Measurements from ENCODE around the gene MKNK2. TPM values are rescaled to one million over a fixed set of nuclear protein-coding genes. Genes with fewer than 3 reads are reported as not detected.

MKNK2 gene
- total RNA-seq, 1 experiment from 2014 or later, result 34.5 TPM

GRCh38 chr19:2070986-2071673 is 20.1 kb upstream of the MKNK2 start:
- Histone ChIP-seq H3K4me3 (no peak overlapping the region), H3K27ac (no peak overlapping the region), H3K4me1 (no peaks in the 10 kb centered on the region), H3K9me3 (replicated peaks) (no peaks in the 10 kb centered on the region), H3K27me3 (no peaks in the 10 kb centered on the region), H3K36me3 (no peaks in the 10 kb centered on the region)
- DNase-seq, result no peak

GRCh38 chr19:2070436-2070827 is 19.4 kb upstream of the MKNK2 start:
- DNase-seq, result no peak
- Histone ChIP-seq H3K27ac (no peak overlapping the region), H3K9me3 (replicated peaks) (no peaks in the 10 kb centered on the region), H3K4me3 (no peak overlapping the region), H3K4me1 (no peaks in the 10 kb centered on the region), H3K27me3 (no peaks in the 10 kb centered on the region), H3K36me3 (no peaks in the 10 kb centered on the region)

GRCh38 chr19:2064788-2065524 is 13.9 kb upstream of the MKNK2 start:
- H3K9me3 ChIP-seq (replicated peaks), result no peaks in the 10 kb centered on the region
- peak overlapping the region; percentile 10 for H3K4me3 ChIP-seq
- H3K27me3 ChIP-seq, result no peaks in the 10 kb centered on the region
- peak; percentile 42 to 60 for DNase-seq
- no peak overlapping the region for H3K27ac ChIP-seq
- H3K4me1 ChIP-seq, result peaks cover 8% of the 10 kb centered on the region; the same call in 1 of the 2 replicates
- no peaks in the 10 kb centered on the region for H3K36me3 ChIP-seq

GRCh38 chr19:2064395-2064787 is 13.3 kb upstream of the MKNK2 start:
- no peak for DNase-seq
- H3K4me3 ChIP-seq, result peak overlapping the region; percentile 10; the same call in 1 of the 2 replicates
- H3K27me3 ChIP-seq, result no peaks in the 10 kb centered on the region
- no peak overlapping the region for H3K27ac ChIP-seq
- H3K4me1 ChIP-seq, result peaks cover 13% of the 10 kb centered on the region; the same call in 1 of the 2 replicates
- no peaks in the 10 kb centered on the region for H3K9me3 ChIP-seq (replicated peaks)
- no peaks in the 10 kb centered on the region for H3K36me3 ChIP-seq

- Histone ChIP-seq H3K36me3 (no peaks in the 10 kb centered on the region), H3K9me3 (replicated peaks) (no peaks in the 10 kb centered on the region), H3K27me3 (no peaks in the 10 kb centered on the region), H3K4me1 (peaks cover 13% of the 10 kb centered on the region; the same call in 1 of the 2 replicates), H3K4me3 (no peak overlapping the region), H3K27ac (no peak overlapping the region)
- DNase-seq, result no peak
Measured at GRCh38 chr19:2063824-2064223, 12.8 kb upstream of the MKNK2 start.

- H3K4me3 ChIP-seq, result no peak overlapping the region
- H3K36me3 ChIP-seq, result no peaks in the 10 kb centered on the region
- DNase-seq, result no peak
- H3K9me3 ChIP-seq (replicated peaks), result no peaks in the 10 kb centered on the region
- H3K27me3 ChIP-seq, result no peaks in the 10 kb centered on the region
- H3K27ac ChIP-seq, result no peak overlapping the region
- peaks cover 13% of the 10 kb centered on the region; the same call in 1 of the 2 replicates for H3K4me1 ChIP-seq
Measured at GRCh38 chr19:2062770-2063169, 11.7 kb upstream of the MKNK2 start.

- Histone ChIP-seq H3K27me3 (no peaks in the 10 kb centered on the region), H3K27ac (no peak overlapping the region), H3K36me3 (no peaks in the 10 kb centered on the region), H3K4me1 (peaks cover 13% of the 10 kb centered on the region; the same call in 1 of the 2 replicates), H3K9me3 (replicated peaks) (no peaks in the 10 kb centered on the region), H3K4me3 (no peak overlapping the region)
- DNase-seq, result no peak
Measured at GRCh38 chr19:2062389-2062729, 11.3 kb upstream of the MKNK2 start.

GRCh38 chr19:2061495-2062388 is 10.7 kb upstream of the MKNK2 start:
- no peaks in the 10 kb centered on the region for H3K36me3 ChIP-seq
- H3K4me3 ChIP-seq, result peak overlapping the region; percentile 80
- DNase-seq, result peak; percentile 99
- H3K27me3 ChIP-seq, result no peaks in the 10 kb centered on the region
- peak overlapping the region; percentile 50; the same call in 1 of the 2 replicates for H3K27ac ChIP-seq
- peaks cover 13% of the 10 kb centered on the region; the same call in 1 of the 2 replicates for H3K4me1 ChIP-seq
- H3K9me3 ChIP-seq (replicated peaks), result no peaks in the 10 kb centered on the region

- H3K27ac ChIP-seq, result peak overlapping the region; percentile 50
Measured at GRCh38 chr19:2060884-2061494, 9.9 kb upstream of the MKNK2 start.

GRCh38 chr19:2059422-2060201 is 8.6 kb upstream of the MKNK2 start:
- Histone ChIP-seq H3K4me3 (peak overlapping the region; percentile 80), H3K4me1 (peaks cover 13% of the 10 kb centered on the region; the same call in 1 of the 2 replicates), H3K9me3 (replicated peaks) (no peaks in the 10 kb centered on the region), H3K27ac (peak overlapping the region; percentile 50), H3K36me3 (no peaks in the 10 kb centered on the region), H3K27me3 (no peaks in the 10 kb centered on the region)
- peak in 1 of 2 experiments; percentile 57 for DNase-seq

More at GRCh38 chr19:2060884-2061494, 9.9 kb upstream of the MKNK2 start:
- Histone ChIP-seq H3K4me3 (peak overlapping the region; percentile 80), H3K4me1 (peaks cover 13% of the 10 kb centered on the region; the same call in 1 of the 2 replicates), H3K27me3 (no peaks in the 10 kb centered on the region), H3K9me3 (replicated peaks) (no peaks in the 10 kb centered on the region), H3K36me3 (no peaks in the 10 kb centered on the region)
- peak; percentile 65 to 71 for DNase-seq

- no peak for DNase-seq
- H3K9me3 ChIP-seq (replicated peaks), result no peaks in the 10 kb centered on the region
- H3K27ac ChIP-seq, result peak overlapping the region; percentile 50
- no peaks in the 10 kb centered on the region for H3K27me3 ChIP-seq
- no peak overlapping the region for H3K4me3 ChIP-seq
- H3K36me3 ChIP-seq, result no peaks in the 10 kb centered on the region
- peaks cover 13% of the 10 kb centered on the region; the same call in 1 of the 2 replicates for H3K4me1 ChIP-seq
Measured at GRCh38 chr19:2058570-2059421, 7.8 kb upstream of the MKNK2 start.

GRCh38 chr19:2057484-2058469 is 6.7 kb upstream of the MKNK2 start:
- Histone ChIP-seq H3K4me3 (no peak overlapping the region), H3K36me3 (no peaks in the 10 kb centered on the region), H3K9me3 (replicated peaks) (no peaks in the 10 kb centered on the region), H3K27me3 (no peaks in the 10 kb centered on the region), H3K27ac (no peak overlapping the region), H3K4me1 (peaks cover 13% of the 10 kb centered on the region; the same call in 1 of the 2 replicates)
- no peak for DNase-seq
